HG03442 (cell line): ENCODE results near the gene ATP1A4.

Experiments
- ATAC-seq: cut with Tn5 transposase; IDR thresholded peaks from one replicate; pipeline ENCODE4 v1.9.1; 2021; ENCODE audit warnings: mild to moderate bottlenecking, moderate library complexity; ENCODE audit not compliant: unreplicated experiment

The ATP1A4 gene

DNA sequence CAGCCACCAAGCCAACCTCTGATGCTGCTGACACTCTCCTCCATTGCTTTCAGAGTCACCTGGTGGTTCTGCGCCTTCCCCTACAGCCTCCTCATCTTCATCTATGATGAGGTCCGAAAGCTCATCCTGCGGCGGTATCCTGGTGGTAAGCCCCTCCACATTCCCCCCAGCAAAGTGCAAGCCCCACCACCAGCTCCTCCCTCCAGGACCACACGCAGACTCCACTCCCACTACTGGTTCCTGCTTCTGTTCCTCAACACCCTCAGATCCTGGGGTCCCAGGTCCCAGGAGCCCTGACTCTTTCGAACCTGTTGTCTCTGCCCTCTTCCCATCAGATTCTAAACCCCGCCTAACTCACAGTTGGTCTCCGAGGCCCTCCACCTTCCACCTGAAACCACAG is 11.6 kb upstream of the ATP1A4 start:
- no peak for ATAC-seq

DNA sequence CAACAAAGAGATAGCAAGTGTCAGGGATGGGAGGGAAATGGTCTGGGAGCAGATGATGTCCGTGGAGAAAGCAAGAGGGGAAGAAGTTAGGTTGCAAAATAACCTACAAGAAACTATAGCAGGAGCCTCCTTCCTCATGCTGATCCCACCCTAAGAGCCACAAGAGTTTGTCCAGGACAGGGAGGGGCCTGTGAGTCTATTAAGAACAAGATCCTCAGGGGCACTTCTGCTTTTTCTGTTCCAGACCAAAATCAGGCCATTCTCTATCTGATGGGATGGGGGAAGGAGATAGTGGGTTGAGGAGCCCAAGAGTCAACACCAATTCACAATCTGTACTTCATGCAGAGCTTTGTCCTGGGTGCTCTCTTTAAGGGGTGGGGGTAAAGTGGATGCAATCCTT is 7.7 kb upstream of the ATP1A4 start:
- ATAC-seq, result no peak

DNA sequence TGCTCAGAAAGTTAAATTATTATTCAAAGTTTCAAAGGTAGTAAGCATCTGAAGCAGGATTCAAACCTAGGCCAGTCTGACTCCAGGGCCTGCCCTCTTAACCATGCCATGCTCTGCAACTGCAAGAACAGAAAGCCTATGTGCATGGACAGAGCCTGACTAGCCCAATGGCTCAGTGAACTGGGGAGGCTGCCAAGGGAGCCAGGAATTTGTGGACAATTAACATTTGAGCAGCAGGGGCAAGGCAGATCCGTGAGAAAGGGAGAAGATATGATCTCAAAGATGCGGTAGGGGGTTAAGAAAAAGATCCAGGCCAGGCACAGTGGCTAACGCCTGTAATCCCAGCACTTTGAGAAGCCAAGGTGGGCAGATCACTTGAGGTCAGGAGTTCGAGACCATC is 6.5 kb upstream of the ATP1A4 start:
- no peak for ATAC-seq

DNA sequence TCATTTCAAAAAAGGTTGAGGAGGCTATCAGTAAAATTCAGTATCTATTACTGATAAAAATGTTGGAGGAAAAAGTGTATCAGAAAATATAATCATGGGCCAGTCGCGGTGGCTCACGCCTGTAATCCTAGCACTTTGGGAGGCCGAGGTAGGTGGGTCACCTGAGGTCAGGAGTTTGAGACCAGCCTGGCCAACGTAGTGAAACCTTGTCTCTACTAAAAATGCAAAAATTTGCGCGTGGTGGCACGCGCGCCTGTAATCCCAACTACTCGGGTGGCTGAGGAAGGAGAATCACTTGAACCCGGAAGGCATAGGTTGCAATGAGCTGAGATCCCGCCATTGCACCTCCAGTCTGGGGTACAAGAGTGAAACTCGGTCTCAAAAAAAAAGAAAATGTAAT is 5.3 kb upstream of the ATP1A4 start:
- no peak for ATAC-seq

DNA sequence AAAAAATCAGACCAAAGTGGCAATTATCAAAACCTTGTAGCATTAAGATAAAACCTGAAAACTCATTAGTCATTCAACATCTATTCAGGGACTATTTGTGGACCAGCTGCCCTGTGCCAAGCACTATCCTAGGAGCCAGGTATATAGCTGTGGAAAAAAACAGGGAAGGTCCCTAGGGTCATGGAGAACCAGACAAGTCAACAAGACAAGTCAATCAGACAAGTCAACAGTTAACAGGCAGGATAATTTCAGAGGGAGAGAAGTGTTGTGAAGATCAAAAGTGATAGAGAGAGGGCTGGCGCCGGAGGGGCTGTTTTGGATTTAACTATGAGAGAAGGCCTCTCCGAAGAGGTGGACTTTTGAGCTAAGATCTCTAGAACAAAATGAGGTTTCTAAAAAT is 3.3 kb upstream of the ATP1A4 start:
- no peak for ATAC-seq

DNA sequence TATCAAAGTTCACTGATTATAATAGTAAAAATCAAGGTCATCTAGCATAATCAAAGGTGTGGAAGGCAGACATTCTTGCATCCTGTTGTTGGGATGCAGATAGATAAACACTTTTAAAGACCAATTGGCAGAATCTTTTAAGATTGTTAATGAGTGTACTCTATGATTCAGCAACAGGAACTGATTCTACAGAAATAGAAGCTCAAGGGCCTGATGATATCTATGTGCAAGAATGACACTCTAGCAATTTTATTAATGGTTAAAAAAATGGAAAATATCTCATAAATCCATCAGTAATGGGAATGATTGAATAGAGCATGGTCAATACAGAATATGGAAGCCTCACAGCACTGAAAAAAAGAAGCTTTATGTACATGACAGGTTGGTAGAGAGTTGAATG is 2.2 kb upstream of the ATP1A4 start:
- ATAC-seq, result no peak

DNA sequence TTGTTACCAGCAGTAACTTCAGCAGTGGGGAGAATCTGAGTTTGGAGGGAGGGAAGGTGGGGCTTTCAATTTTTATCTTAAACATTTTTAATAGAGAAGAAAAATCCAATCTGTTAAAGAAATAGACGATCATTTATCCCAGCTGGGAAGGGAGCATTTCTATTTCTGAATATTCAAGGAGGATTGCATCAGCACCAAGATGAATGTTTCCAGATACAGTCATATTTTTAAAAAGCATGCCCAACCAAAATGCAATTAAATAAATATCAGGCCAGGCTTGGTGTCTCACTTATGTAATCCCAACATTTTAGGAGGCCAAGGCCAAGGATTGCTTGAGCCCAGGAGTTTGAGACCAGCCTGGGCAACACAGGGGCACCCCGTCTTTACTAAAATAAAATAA is 1.7 kb upstream of the ATP1A4 start:
- no peak for ATAC-seq

DNA sequence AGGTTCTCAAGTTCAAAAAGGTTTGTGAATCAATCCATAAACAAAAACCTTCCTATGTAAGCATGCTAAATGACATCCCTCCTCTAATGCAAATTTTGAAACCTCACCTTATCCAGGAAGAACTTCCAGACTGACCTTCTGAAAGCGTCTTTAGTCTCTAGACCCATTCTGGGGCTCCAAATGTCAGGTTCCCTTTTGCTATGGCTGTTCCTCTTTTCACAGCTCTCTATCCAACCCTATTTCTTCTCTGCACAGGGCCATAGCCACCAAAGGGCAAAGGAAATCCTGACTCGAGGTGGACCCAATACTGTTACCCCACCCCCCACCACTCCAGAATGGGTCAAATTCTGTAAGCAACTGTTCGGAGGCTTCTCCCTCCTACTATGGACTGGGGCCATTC is 3.4 kb downstream of the ATP1A4 start:
- no peak for ATAC-seq

DNA sequence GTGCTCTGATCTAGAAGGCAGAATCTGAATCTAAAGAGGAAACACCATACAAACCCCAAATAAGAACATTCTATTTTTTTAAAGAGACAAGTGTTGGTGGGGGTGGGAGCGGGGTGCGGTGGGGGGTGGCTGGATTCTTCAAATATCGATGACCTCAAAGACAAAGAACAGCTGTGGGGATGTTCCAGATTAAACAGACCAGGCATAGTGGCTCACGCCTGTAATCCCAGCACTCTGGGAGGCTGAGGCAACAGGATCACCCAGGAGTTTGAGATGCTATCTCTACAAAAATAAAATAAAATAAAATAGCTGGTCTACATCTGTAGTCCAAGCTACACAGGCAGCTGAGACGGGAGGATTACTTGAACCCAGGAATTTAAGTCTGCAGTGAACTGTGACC is 5.0 kb downstream of the ATP1A4 start:
- no peak for ATAC-seq

DNA sequence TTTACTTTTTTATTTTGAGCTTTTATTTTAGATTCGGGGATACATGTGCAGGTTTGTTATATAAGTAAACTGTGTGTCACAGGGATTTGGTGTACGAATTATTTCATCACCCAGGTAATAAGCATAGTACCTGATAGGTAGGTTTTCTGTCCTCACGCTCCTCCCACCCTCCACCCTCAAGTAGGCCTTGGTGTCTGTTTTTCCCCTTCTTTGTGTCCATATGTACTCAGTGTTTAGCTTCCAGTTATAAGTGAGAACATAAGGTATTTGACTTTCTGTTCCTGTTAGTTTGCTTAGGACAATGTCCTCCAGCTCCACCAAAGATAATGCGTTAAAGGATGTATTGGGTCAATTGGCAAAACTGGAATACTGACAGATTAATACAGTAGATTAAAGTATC is 5.8 kb downstream of the ATP1A4 start:
- ATAC-seq, result no peak

DNA sequence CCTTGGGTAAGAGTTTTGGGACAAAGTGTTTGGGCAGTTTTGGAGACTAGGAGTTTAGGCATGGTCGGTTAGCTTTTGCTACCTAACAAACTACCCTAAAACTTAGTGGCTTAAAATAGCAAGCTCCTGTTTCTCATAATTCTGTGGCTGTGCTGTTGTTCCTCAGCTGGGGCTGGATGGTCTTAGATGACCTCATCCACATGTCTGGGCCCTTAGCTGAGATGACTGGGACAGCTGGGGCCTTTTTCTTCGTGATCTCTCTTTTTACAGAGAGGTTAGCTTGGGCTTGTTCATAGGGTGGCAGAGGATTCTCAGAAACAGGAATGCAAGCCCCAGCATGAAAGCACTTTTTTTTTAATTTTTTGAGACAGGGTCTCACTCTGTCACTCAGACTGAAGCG is 6.6 kb downstream of the ATP1A4 start:
- no peak for ATAC-seq

DNA sequence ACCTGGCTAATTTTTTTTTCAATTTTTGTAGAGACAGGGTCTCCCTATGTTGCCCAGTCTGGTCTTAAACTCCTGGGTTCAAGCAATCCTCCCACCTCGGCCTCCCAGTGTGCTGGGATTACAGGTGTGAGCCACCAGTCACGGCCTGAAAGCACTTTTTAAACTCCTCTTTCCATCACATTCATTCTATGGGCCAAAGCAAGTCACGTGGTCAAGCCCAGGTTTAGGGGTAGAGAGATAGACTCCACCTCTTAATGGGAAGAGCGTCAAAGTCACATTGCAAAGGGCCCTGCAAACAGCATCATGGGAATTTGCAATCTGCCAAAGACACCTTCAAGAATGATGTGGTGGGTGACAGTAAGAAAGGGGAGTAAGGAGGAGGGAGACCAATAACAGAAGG is 7.1 kb downstream of the ATP1A4 start:
- ATAC-seq, result no peak

DNA sequence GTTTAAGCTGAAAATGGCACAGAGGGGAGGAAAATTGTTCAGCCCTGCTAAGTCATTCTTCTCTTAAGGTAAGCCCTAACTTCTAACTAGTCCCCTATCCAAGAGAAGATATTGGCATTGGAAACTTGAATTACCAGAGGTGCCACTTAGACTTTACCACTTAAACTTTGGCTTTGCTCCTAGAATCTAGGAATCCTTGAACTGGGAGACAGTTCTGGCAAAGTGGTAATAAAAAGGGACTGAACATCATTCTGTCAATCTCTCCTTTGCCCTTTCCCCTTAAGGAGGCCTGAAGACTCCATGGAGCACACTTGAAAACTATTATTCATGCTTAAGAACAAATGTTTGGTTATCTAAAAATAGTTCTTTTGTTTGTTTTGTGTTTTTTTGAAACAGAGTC is 8.4 kb downstream of the ATP1A4 start:
- no peak for ATAC-seq

DNA sequence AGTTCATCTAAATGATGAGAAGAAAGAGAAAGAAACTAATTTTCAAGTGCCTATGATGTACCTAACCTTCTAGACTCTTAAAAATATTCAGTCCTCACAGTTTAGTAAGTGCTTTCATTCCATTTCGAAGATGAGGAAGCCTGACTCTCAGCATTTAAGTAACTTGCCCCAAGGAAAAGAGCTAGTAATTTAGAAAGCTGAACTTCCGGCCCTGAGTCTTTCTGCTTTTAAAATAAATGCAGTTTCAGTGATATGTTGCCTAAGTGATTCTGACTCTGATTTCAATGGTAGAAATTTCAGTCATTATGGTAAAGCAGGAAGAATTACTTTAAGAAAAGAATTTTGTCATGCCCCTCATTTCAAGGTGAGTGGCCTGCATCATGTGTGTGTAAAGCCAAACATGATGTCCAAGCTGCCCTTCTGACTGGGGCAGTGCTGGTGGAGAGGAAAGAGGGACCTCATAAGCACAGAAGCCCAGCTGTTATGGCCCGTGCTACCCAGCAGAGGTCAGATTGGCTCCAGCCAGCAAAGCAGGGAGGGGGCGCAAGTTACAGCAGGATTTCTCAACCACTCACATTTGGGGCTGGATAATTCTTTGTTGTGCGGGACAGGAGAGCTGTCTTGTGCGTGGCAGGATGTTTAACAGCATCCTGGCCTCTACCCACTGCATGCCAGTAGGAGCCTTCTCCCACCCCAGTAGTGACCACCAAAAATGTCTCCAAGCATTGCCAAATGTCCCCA is 10.7 kb downstream of the ATP1A4 start:
- no peak for ATAC-seq

DNA sequence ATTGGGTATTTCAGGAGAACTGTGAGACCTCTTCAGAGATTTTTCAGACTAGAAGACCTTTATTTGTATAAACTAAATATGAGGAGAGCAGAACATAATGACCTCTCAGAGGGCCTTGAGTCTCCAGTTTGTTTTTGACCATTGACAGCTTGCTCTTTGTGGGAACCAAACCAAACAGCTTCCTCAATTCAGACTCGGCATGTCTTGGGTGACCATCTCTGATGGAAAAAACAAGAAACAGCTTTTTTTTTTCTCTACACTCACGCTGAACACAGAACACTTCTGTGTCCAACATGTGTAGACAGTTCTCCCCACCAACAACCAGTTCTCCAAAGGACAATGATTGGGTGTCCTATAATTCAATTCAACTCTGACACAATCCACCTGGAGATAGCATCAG is 11.5 kb downstream of the ATP1A4 start:
- ATAC-seq, result no peak

DNA sequence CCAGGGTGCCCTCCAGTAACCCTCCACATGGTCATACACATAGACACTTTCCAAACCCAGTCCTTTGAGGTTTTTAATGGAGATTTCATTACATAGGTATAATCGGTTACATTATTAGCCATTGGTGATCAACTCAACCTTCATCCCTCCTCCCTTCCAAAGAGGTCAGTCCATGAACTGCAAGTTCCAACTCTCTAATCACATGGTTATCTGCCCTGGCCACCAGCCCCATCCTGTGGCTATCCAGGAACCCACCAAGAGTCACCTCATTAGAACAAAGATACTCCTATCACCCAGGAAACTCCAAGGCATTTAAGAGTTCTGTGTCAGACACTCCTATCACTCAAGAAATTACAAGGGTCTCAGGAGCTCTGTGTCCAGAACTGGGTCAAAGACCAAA is 12.2 kb downstream of the ATP1A4 start:
- ATAC-seq, result no peak

DNA sequence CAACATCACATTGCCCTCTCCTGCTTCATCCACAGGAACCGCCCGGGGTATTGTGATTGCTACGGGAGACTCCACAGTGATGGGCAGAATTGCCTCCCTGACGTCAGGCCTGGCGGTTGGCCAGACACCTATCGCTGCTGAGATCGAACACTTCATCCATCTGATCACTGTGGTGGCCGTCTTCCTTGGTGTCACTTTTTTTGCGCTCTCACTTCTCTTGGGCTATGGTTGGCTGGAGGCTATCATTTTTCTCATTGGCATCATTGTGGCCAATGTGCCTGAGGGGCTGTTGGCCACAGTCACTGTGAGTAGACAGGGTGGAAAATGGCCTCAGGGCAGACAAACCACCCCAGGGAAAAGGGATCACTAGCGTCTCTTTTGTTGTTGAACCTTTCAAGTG is 12.7 kb downstream of the ATP1A4 start:
- no peak for ATAC-seq

DNA sequence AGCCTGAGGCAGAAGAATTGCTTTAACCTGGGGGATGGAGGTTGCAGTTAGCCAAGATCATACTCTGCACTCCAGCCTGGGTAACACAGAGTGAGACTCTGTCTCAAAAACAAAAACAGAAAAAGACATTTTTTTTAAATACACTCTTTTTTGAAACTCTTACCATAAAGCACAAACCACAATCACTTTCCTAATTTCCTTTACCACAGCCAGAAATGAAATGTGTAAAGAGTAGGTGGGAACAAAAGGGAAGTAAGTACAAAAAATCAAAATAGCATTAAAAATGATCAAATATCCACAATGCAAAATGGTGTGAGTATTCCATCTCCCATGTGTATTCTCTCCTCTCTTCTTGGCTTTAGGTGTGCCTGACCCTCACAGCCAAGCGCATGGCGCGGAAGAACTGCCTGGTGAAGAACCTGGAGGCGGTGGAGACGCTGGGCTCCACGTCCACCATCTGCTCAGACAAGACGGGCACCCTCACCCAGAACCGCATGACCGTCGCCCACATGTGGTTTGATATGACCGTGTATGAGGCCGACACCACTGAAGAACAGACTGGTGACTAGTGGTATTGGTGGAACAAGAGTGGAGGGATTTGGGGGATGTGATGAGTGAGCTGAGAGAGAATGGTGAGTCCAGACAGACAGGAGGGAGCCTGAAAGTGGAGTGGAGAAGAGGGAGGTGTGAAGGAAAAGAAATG is 14.9 kb downstream of the ATP1A4 start:
- no peak for ATAC-seq

DNA sequence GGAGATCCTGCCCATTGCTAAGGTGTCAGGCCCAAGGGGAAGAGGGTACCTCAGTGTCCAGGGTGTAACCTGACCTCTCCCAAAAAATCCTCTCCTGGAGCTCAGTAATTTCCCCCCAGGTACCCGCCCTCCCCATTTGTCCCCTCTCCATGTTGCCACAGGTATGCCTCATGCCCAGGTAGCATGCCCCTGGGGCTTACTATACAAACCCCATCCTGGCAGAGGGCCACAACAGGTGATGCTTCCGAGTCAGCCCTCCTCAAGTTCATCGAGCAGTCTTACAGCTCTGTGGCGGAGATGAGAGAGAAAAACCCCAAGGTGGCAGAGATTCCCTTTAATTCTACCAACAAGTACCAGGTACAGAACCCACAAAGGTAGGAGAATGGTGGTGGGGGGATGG is 15.7 kb downstream of the ATP1A4 start:
- ATAC-seq, result no peak

DNA sequence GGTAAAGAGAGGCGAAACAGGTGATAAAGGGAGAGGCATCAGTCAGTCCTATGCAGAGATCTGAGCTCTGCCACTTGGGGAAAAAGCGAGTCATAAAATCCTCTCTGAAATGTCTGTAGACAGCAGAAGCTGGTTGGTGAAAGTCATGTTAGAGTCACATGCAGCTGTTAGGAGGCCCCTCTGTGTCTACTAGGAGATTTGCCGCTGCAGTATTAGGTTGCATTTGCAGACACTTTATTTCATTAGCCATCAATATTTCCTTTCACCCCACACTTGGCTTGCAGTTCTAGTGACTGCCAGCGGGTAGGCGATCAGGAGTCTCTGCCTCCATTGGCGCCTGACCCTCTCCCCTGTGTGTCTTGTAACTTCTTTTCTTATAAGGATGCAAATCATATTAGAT is 16.2 kb downstream of the ATP1A4 start:
- ATAC-seq, result no peak

DNA sequence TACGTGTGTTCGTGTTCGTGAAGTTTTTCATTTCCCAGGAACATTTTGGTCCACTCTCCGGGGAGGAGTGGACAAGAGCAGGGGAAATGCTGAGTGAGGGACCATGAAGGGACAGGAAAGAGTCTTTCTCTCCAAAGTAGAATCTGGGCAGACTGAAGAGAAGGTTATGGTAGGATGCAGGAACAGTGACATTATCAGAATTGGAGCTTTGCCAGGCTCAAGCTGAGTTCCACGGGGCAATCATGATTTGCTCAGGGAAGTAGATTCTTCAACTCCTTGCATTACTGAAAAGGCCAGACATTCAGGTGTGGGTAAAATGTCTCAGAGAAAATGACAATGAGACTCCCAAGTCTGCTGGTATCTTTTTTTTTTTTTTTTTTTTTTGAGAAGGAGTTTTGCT is 16.6 kb downstream of the ATP1A4 start:
- no peak for ATAC-seq

DNA sequence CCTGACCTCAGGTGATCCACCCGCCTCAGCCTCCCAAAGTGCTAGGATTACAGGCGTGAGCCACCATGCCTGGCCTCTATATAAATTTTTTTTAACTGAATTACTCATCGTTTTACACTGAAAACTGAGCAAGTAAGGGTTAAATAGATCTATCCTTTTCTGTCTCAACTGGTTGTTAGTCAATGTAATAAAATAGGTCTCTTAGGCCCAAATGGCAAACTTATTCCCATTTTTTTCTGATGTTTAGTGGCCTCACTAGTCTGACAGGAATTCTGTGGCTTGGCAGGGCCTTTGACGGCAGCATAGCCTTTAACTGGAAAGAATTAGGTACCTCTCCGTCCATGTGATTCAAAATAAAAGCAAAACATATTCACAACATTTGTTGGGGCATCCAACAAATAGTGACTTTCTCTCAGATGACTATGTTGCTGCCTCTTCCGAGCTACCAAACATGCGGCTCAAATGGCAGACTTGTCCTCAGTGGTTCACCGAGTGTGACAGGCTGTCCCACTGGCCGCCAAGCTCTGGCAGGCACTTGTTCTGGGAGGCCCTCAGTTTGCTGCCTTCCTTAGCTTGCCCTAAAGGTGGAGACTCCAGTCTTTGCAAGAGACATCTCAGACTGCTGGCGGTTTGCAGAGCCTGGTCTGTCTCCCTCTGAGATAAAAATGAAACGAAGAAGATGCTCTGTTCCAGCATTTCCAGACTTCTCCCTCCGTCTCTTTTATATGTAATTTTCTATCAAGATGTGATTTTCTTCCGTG is 17.4 kb downstream of the ATP1A4 start:
- no peak for ATAC-seq
